Colon (tissue), 2 donors: ENCODE data around the gene TRRAP.

ENCODE experiments used
- FAIRE-seq: peaks from 2 replicates; lab custom pipeline; 2012; peaks lifted over from hg19 to GRCh38; lab: Jason Lieb, UNC
- donor health status: control.
- donor health status: control.

TRRAP gene

GRCh38 chr7:98902523-98902922 is 24.2 kb downstream of the TRRAP start:
- FAIRE-seq, result no peak

GRCh38 chr7:98903246-98903645 is 24.9 kb downstream of the TRRAP start:
- no peak for FAIRE-seq

GRCh38 chr7:98907570-98907969 is 29.2 kb downstream of the TRRAP start:
- no peak for FAIRE-seq

- no peak for FAIRE-seq
Measured at GRCh38 chr7:98908585-98908984, 30.3 kb downstream of the TRRAP start.

- no peak for FAIRE-seq
Measured at GRCh38 chr7:98909487-98909886, 31.2 kb downstream of the TRRAP start.

GRCh38 chr7:98910427-98910826 is 32.1 kb downstream of the TRRAP start:
- no peak for FAIRE-seq

- FAIRE-seq, result no peak
Measured at GRCh38 chr7:98911916-98912315, 33.6 kb downstream of the TRRAP start.

- FAIRE-seq, result no peak
Measured at GRCh38 chr7:98913026-98913425, 34.7 kb downstream of the TRRAP start.

GRCh38 chr7:98913612-98914011 is 35.3 kb downstream of the TRRAP start:
- FAIRE-seq, result no peak

GRCh38 chr7:98917331-98917730 is 39.0 kb downstream of the TRRAP start:
- FAIRE-seq, result no peak

- no peak for FAIRE-seq
Measured at GRCh38 chr7:98921608-98922372, 43.5 kb downstream of the TRRAP start.

GRCh38 chr7:98922392-98923187 is 44.3 kb downstream of the TRRAP start:
- no peak for FAIRE-seq

GRCh38 chr7:98923512-98923911 is 45.2 kb downstream of the TRRAP start:
- no peak for FAIRE-seq

- FAIRE-seq, result no peak
Measured at GRCh38 chr7:98927125-98927524, 48.8 kb downstream of the TRRAP start.

- no peak for FAIRE-seq
Measured at GRCh38 chr7:98930464-98930863, 52.1 kb downstream of the TRRAP start.

- FAIRE-seq, result no peak
Measured at GRCh38 chr7:98930921-98931320, 52.6 kb downstream of the TRRAP start.

- no peak for FAIRE-seq
Measured at GRCh38 chr7:98933321-98933720, 55.0 kb downstream of the TRRAP start.

- no peak for FAIRE-seq
Measured at GRCh38 chr7:98934267-98934666, 55.9 kb downstream of the TRRAP start.

- FAIRE-seq, result no peak
Measured at GRCh38 chr7:98935811-98936210, 57.5 kb downstream of the TRRAP start.

GRCh38 chr7:98943336-98943735 is 65.0 kb downstream of the TRRAP start:
- FAIRE-seq, result no peak

GRCh38 chr7:98944386-98944785 is 66.1 kb downstream of the TRRAP start:
- no peak for FAIRE-seq

GRCh38 chr7:98945852-98946251 is 67.5 kb downstream of the TRRAP start:
- no peak for FAIRE-seq

- no peak for FAIRE-seq
Measured at GRCh38 chr7:98946389-98946788, 68.1 kb downstream of the TRRAP start.
